A549 (cell line): ENCODE results near the gene MAD1L1. TPM values are rescaled to one million over a fixed set of nuclear protein-coding genes. Genes with fewer than 3 reads are reported as not detected.

Experiments
- ATAC-seq, 2 experiments: fragments of 200-7000 bp in 1 of 2; fragments of >200 bp in 1 of 2; cut with Nextera tagmentation in 1 of 2; cut with Tn5 transposase in 1 of 2; 3 replicates each; pipeline versions ENCODE4 v1.8.0 to v1.9.1; 2018 to 2020; ENCODE audit warnings: mild to moderate bottlenecking in 1 of 2, moderate library complexity in 1 of 2
- CTCF ChIA-PET: fragments of 300-600 bp; sonication (Branson Sonifier 250); formaldehyde crosslinking; extraction: SDS; loops from one replicate; lab custom pipeline; 2021; ENCODE audit warnings: antibody characterized with exemption, inconsistent platforms; lab: Yijun Ruan, JAX
- POLR2A ChIA-PET: fragments of 350-600 bp; formaldehyde crosslinking; extraction: SDS; loops from one replicate; lab custom pipeline; 2021; ENCODE audit warnings: antibody characterized with exemption, inconsistent platforms; lab: Yijun Ruan, JAX
- DNase-seq, 2 experiments: peaks; one replicate each; pipeline versions ENCODE4 v3.0.0 to v3.0.0-alpha.2; 2011 to 2016; ENCODE audit warnings: low read depth in 1 of 2, low spot score in 1 of 2
- FAIRE-seq: peaks from 2 replicates; lab custom pipeline; 2011; peaks lifted over from hg19 to GRCh38; lab: Jason Lieb, UNC
- H3K27ac ChIP-seq, 2 experiments: fragments of >200 bp; sonication (Bioruptor Twin); formaldehyde crosslinking; 3 replicates each; pipeline ENCODE4 v1.5.1; 2016 to 2017
- H3K4me1 ChIP-seq: fragments of >200 bp; sonication (Bioruptor Twin); formaldehyde crosslinking; 3 replicates; pipeline ENCODE4 v1.6.1; 2016
- H3K4me2 ChIP-seq: fragments of >200 bp; sonication (Bioruptor Twin); formaldehyde crosslinking; 3 replicates; pipeline ENCODE4 v1.6.1; 2016
- H3K4me3 ChIP-seq: fragments of >200 bp; sonication (Bioruptor Twin); formaldehyde crosslinking; 3 replicates; pipeline ENCODE4 v1.5.1; 2016
- H3K9me3 ChIP-seq: fragments of >200 bp; sonication (Bioruptor Twin); formaldehyde crosslinking; 3 replicates; pipeline ENCODE4 v1.6.1; 2016
- BHLHE40 ChIP-seq: IDR thresholded peaks from 2 replicates; pipeline ENCODE4 v1.6.1; 2012; ENCODE audit warnings: low read depth, low read length, inconsistent platforms
- EHF ChIP-seq: fragments of 250-450 bp; sonication (Bioruptor Pico); IDR thresholded peaks from 2 replicates; pipeline ENCODE4 v1.5.0; 2020; ENCODE audit warnings: mild to moderate bottlenecking
- EHMT2 ChIP-seq: fragments of 200-600 bp; sonication (generic); IDR thresholded peaks from 2 replicates; pipeline ENCODE4 v1.6.1; 2016; ENCODE audit warnings: antibody characterized with exemption, low read depth, mild to moderate bottlenecking, moderate library complexity
- EP300 ChIP-seq, 2 experiments: fragments of >200 bp; sonication (Bioruptor Twin); formaldehyde crosslinking; IDR thresholded peaks; 2 replicates in 1 of 2; 3 replicates in 1 of 2; pipeline ENCODE4 v1.6.1; 2016 to 2017
- FOSB ChIP-seq: fragments of 250-450 bp; sonication (Bioruptor Pico); IDR thresholded peaks from 2 replicates; pipeline ENCODE4 v1.5.0; 2020; ENCODE audit warnings: mild to moderate bottlenecking, moderate library complexity
- FOSL2 ChIP-seq, 2 experiments: fragments of 450-650 bp in 1 of 2; fragments of >200 bp in 1 of 2; sonication (Bioruptor Twin) in 1 of 2; formaldehyde crosslinking; IDR thresholded peaks; 2 replicates each; pipeline versions ENCODE4 v1.5.0 to v1.6.1; 2016 to 2020; ENCODE audit warnings: mild to moderate bottlenecking in 1 of 2, moderate library complexity in 1 of 2
- HDAC2 ChIP-seq: fragments of 200-600 bp; sonication (generic); IDR thresholded peaks from 2 replicates; pipeline ENCODE4 v1.6.1; 2016
- HOXA7 ChIP-seq: fragments of 250-450 bp; sonication (Bioruptor Pico); IDR thresholded peaks from 2 replicates; pipeline ENCODE4 v1.5.0; 2020; ENCODE audit warnings: mild to moderate bottlenecking, moderate library complexity
- HOXB5 ChIP-seq: fragments of 250-450 bp; sonication (Bioruptor Pico); IDR thresholded peaks from 2 replicates; pipeline ENCODE4 v1.5.0; 2020; ENCODE audit warnings: mild to moderate bottlenecking, moderate library complexity
- KDM5A ChIP-seq: fragments of 200-600 bp; sonication (generic); IDR thresholded peaks from 2 replicates; pipeline ENCODE4 v1.6.1; 2016; ENCODE audit warnings: antibody characterized with exemption, mild to moderate bottlenecking
- MAFK ChIP-seq: fragments of 450-650 bp; IDR thresholded peaks from 2 replicates; pipeline ENCODE4 v1.6.1; 2014; ENCODE audit not compliant: partially characterized antibody
- MAZ ChIP-seq: fragments of 150-350 bp; IDR thresholded peaks from 2 replicates; pipeline ENCODE4 v1.6.1; 2014; ENCODE audit warnings: antibody characterized with exemption, low read depth, low read length, borderline replicate concordance
- NFE2L2 ChIP-seq: fragments of 150-350 bp; conservative IDR thresholded peaks from 2 replicates; pipeline ENCODE4 v1.6.1; 2014; ENCODE audit warnings: low read length
- NPAS2 ChIP-seq: fragments of 250-450 bp; sonication (Bioruptor Pico); IDR thresholded peaks from 2 replicates; pipeline ENCODE4 v1.8.0; 2022; ENCODE audit warnings: mild to moderate bottlenecking, moderate library complexity, borderline replicate concordance
- PHF8 ChIP-seq: fragments of 200-600 bp; sonication (generic); IDR thresholded peaks from 2 replicates; pipeline ENCODE4 v1.6.1; 2016; ENCODE audit warnings: low read depth, mild to moderate bottlenecking, antibody characterized with exemption, moderate library complexity, borderline replicate concordance
- POLR2A ChIP-seq: IDR thresholded peaks from 2 replicates; pipeline ENCODE4 v1.6.1; 2012; ENCODE audit warnings: mild to moderate bottlenecking, low read length
- POLR2AphosphoS2 ChIP-seq: conservative IDR thresholded peaks from 2 replicates; pipeline ENCODE4 v1.6.1; 2012; ENCODE audit warnings: low read length, improper control_type of control experiment, inconsistent platforms
- RARB ChIP-seq: fragments of 250-450 bp; sonication (Bioruptor Pico); IDR thresholded peaks from 2 replicates; pipeline ENCODE4 v1.8.0; 2021; ENCODE audit warnings: mild to moderate bottlenecking, moderate library complexity
- RFX5 ChIP-seq: fragments of 450-650 bp; IDR thresholded peaks from 2 replicates; pipeline ENCODE4 v1.7.1; 2014; ENCODE audit warnings: antibody characterized with exemption, mild to moderate bottlenecking, moderate library complexity
- RNF2 ChIP-seq: fragments of 200-600 bp; sonication (generic); IDR thresholded peaks from 2 replicates; pipeline ENCODE4 v1.6.1; 2016; ENCODE audit warnings: low read depth, mild to moderate bottlenecking, antibody characterized with exemption, moderate library complexity, borderline replicate concordance
- SREBF2 ChIP-seq: fragments of 450-650 bp; IDR thresholded peaks from 2 replicates; pipeline ENCODE4 v1.6.1; 2014; ENCODE audit warnings: mild to moderate bottlenecking, moderate library complexity
- ZC3H11A ChIP-seq: fragments of 450-650 bp; IDR thresholded peaks from 2 replicates; pipeline ENCODE4 v1.6.1; 2014; ENCODE audit warnings: antibody characterized with exemption, mild to moderate bottlenecking
- ZFP36 ChIP-seq: fragments of 450-650 bp; IDR thresholded peaks from 2 replicates; pipeline ENCODE4 v1.6.1; 2014; ENCODE audit warnings: borderline replicate concordance; ENCODE audit not compliant: partially characterized antibody
- ZNF302 ChIP-seq: fragments of 250-450 bp; sonication (Bioruptor Pico); IDR thresholded peaks from 2 replicates; pipeline ENCODE4 v1.9.0; 2021; ENCODE audit warnings: inconsistent platforms, mild to moderate bottlenecking, moderate library complexity
- WGBS: methylation state at CpG from one replicate; pipeline ENCODE4 v1.1.6; 2017; ENCODE audit errors: missing lambda C conversion rate; 5-methylcytosine and 5-hydroxymethylcytosine counted together
- polyA plus RNA-seq, 4 experiments: library from polyadenylated mRNA; depleted of rRNA in 3 of 4; stranded (reverse); fragments of >200 nt; fragmentation: RNase III in 1 of 4; extraction: RNeasy Plus Mini Kit Qiagen cat#74134 plus additional on column Dnase treatment in 1 of 4; gene quantifications; 2 replicates in 3 of 4; 3 replicates in 1 of 4; pipeline ENCODE4 v1.2.3, GENCODE V29; 2011 to 2017
- TF ChIP-seq, protein P1 (sequence below): IDR thresholded peaks from 2 replicates; pipeline ENCODE4 v1.6.1; 2012
- TF ChIP-seq, protein P2 (sequence below): IDR thresholded peaks from 2 replicates; pipeline ENCODE4 v1.6.1; 2012
- TF ChIP-seq, protein P3 (sequence below): fragments of >200 bp; sonication (Bioruptor Twin); formaldehyde crosslinking; IDR thresholded peaks from 3 replicates; pipeline ENCODE4 v1.5.1; 2016

MAD1L1 gene
- polyA plus RNA-seq, 2 of the 4 experiments (the other 2 are of a cell fraction) = 13.6 to 16.6 TPM

DNA sequence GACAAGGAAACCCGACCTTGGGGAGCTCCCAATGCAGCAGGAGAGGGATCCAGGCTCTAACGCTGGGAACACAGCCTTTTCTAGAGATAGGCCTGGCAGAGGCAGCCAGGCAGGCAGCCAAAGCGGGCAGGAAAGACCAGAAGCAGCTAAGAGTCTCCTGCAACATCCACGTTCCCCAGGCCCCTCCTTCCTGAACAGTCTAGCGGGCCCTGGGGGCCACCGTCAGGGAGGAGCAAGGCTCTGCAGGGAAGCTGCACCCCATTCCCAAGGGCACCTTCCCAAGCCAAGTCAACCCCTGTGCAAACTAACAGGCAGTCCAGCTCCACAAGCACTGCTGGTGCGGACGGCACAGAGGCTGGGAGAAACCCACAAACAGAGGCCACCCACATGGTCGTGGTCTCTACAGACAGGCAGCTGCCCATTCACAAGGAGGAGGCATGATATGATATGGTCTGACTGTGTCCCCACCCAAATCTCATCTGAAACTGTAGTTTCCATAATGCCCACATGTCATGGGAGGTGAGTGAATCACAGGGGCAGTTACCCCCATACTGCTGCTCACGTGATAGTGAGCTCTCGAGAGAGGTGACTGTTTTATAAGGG is 115.7 kb downstream of the MAD1L1 start:
- 92% methylated on average over 11 of the region's 11 CpGs for WGBS
- ATAC-seq (0 out of 6 replicates have a peak, but pooled peaks of 1 of the 2 experiments have one; percentile 7), DNase-seq (no peak), FAIRE-seq (no peak)
- TF ChIP-seq MAFK (no peak), FOSB (no peak), EHMT2 (no peak), POLR2AphosphoS2 (no peak)
- ChIA-PET CTCF (no interaction called here), POLR2A (no interaction called here)
- Histone ChIP-seq H3K9me3 (no peaks in the 10 kb centered on the region), H3K4me1 (peaks cover 7% of the 10 kb centered on the region; the same call in 2 of the 3 replicates), H3K4me3 (no peak overlapping the region), H3K27ac (no peak overlapping the region), H3K4me2 (no peak overlapping the region)

DNA sequence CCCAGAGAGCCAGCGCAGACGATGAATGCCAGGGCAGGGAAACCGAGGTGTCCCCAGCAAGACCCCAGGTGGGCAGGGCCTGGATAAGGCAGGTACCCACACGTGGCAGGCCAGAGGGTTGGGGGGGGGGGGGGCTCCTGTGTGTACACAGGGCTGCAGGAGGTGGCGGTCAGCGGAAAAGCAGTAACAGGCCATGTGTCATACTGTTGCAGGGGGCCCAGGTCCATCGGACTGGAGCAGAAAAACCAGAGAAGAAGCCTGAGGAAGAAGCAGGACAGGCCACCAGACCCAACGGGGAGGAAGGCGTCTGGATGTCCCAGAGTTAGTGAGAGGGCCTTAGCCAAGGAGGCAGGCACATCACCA is 116.3 kb downstream of the MAD1L1 start:
- Histone ChIP-seq H3K27ac (no peak overlapping the region), H3K4me3 (no peak overlapping the region), H3K4me2 (no peak overlapping the region), H3K4me1 (peaks cover 7% of the 10 kb centered on the region; the same call in 2 of the 3 replicates), H3K9me3 (no peaks in the 10 kb centered on the region)
- ATAC-seq = no peak
- DNase-seq = no peak
- no peak for FAIRE-seq
- WGBS = 92% methylated on average over 8 of the region's 9 CpGs
- POLR2A ChIA-PET = no interaction called here
- CTCF ChIA-PET = no interaction called here
- TF ChIP-seq NFE2L2 = no peak
- no peak for TF ChIP-seq POLR2A
- TF ChIP-seq BHLHE40 = no peak
- TF ChIP-seq KDM5A = no peak
- TF ChIP-seq EP300 (IDR thresholded peaks at IDR 0.05) = no peak
- TF ChIP-seq RFX5 = no peak
- TF ChIP-seq RARB = no peak

DNA sequence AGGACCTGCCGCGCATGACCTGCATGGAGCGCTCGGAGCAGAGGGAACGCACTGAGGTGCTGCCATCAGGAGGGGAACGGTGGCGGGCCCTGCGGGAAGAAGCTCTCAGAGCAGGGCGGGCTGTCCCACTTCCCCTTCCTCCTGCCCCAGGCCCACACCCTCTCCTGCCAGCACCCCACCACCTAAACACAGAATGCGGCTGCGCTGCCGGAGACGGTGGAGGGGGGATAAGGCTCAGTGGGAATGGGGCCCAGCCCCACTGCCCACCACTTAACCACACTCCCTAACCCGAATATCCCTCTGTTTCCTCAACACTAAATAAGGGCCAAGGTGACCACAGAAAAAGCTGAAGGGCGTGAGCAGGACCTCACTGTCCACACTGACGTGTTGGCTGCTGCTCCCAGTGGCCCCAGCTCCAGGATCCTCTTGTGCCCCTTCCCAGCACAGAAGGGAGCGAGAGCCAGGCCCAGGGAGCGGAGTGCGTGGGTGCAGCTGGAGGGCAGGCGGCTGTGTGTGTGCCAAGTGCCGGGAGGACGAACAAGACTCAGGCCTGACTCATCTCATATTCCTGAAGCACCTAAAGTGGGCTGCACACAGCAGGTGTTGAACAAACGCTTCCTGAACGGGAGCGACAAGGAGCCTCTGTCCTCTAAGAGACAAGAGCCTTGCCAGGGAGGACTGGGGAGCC is 116.8 kb downstream of the MAD1L1 start:
- Histone ChIP-seq H3K27ac (no peak overlapping the region), H3K4me1 (peaks cover 10% of the 10 kb centered on the region)
- no peak for DNase-seq

More for the DNA sequence above, 116.8 kb downstream of the MAD1L1 start:
- WGBS = 85% methylated on average over 25 of the region's 25 CpGs
- Histone ChIP-seq H3K9me3 (no peaks in the 10 kb centered on the region), H3K4me3 (no peak overlapping the region), H3K4me2 (no peak overlapping the region)
- TF ChIP-seq, protein P1, sequence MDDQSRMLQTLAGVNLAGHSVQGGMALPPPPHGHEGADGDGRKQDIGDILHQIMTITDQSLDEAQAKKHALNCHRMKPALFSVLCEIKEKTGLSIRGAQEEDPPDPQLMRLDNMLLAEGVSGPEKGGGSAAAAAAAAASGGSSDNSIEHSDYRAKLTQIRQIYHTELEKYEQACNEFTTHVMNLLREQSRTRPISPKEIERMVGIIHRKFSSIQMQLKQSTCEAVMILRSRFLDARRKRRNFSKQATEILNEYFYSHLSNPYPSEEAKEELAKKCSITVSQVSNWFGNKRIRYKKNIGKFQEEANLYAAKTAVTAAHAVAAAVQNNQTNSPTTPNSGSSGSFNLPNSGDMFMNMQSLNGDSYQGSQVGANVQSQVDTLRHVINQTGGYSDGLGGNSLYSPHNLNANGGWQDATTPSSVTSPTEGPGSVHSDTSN = no peak
- no peak for TF ChIP-seq SREBF2
- no peak for TF ChIP-seq FOSL2 (IDR thresholded peaks at IDR 0.05)
- no peak for TF ChIP-seq FOSL2 (CRISPR knock-in tag; IDR thresholded peaks at IDR 0.05)
- TF ChIP-seq, protein P2, sequence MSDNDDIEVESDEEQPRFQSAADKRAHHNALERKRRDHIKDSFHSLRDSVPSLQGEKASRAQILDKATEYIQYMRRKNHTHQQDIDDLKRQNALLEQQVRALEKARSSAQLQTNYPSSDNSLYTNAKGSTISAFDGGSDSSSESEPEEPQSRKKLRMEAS = no peak
- TF ChIP-seq RNF2 = no peak
- no peak for TF ChIP-seq HDAC2
- no peak for TF ChIP-seq HOXB5
- TF ChIP-seq MAZ = no peak
- TF ChIP-seq ZC3H11A = no peak
- TF ChIP-seq EHF (CRISPR knock-in tag) = no peak
- TF ChIP-seq ZFP36 = no peak
- TF ChIP-seq PHF8 = no peak
- TF ChIP-seq HOXA7 (CRISPR knock-in tag) = no peak
- TF ChIP-seq EHMT2 = no peak
- TF ChIP-seq, protein P3, sequence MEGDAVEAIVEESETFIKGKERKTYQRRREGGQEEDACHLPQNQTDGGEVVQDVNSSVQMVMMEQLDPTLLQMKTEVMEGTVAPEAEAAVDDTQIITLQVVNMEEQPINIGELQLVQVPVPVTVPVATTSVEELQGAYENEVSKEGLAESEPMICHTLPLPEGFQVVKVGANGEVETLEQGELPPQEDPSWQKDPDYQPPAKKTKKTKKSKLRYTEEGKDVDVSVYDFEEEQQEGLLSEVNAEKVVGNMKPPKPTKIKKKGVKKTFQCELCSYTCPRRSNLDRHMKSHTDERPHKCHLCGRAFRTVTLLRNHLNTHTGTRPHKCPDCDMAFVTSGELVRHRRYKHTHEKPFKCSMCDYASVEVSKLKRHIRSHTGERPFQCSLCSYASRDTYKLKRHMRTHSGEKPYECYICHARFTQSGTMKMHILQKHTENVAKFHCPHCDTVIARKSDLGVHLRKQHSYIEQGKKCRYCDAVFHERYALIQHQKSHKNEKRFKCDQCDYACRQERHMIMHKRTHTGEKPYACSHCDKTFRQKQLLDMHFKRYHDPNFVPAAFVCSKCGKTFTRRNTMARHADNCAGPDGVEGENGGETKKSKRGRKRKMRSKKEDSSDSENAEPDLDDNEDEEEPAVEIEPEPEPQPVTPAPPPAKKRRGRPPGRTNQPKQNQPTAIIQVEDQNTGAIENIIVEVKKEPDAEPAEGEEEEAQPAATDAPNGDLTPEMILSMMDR = no peak
- no peak for TF ChIP-seq BHLHE40
- no peak for TF ChIP-seq FOSB
- no peak for TF ChIP-seq ZNF302 (CRISPR knock-in tag)
- no peak for TF ChIP-seq NPAS2
- no peak for TF ChIP-seq MAFK
- POLR2A ChIA-PET = no interaction called here
- no peak for ATAC-seq
- CTCF ChIA-PET = no interaction called here
- FAIRE-seq = no peak
